TTC549 (cell line): ENCODE results near the gene FALEC.

Experiments
- FAIRE-seq: peaks from 2 replicates; lab custom pipeline; 2012; peaks lifted over from hg19 to GRCh38; lab: Jason Lieb, UNC

Gene FALEC

GRCh38 chr1:150512846-150513245, 2.7 kb upstream of the FALEC start:
- FAIRE-seq, result no peak

GRCh38 chr1:150513351-150513791, 2.2 kb upstream of the FALEC start:
- FAIRE-seq, result no peak

GRCh38 chr1:150514260-150514659, 1.3 kb upstream of the FALEC start:
- FAIRE-seq, result no peak

GRCh38 chr1:150514913-150515327, 632 bp upstream of the FALEC start:
- FAIRE-seq, result no peak

GRCh38 chr1:150516050-150516591, 569 bp downstream of the FALEC start:
- no peak for FAIRE-seq

GRCh38 chr1:150516616-150517015, 1.1 kb downstream of the FALEC start:
- FAIRE-seq, result peak; percentile 75

- FAIRE-seq, result no peak
These were observed 5.8 kb downstream of the FALEC start for GRCh38 chr1:150521196-150521968.

GRCh38 chr1:150525348-150525747, 9.8 kb downstream of the FALEC start:
- FAIRE-seq, result no peak

- no peak for FAIRE-seq
These were observed 12.6 kb downstream of the FALEC start for GRCh38 chr1:150528196-150528595.

- no peak for FAIRE-seq
These were observed 13.5 kb downstream of the FALEC start for GRCh38 chr1:150529017-150529416.

GRCh38 chr1:150530491-150531159, 15.1 kb downstream of the FALEC start:
- FAIRE-seq, result no peak

GRCh38 chr1:150532860-150533259, 17.3 kb downstream of the FALEC start:
- FAIRE-seq, result no peak

- no peak for FAIRE-seq
These were observed 18.4 kb downstream of the FALEC start for GRCh38 chr1:150534002-150534401.

- FAIRE-seq, result no peak
These were observed 20.1 kb downstream of the FALEC start for GRCh38 chr1:150535511-150536287.

GRCh38 chr1:150536836-150537731, 21.5 kb downstream of the FALEC start:
- FAIRE-seq, result no peak

GRCh38 chr1:150537732-150538684, 22.5 kb downstream of the FALEC start:
- FAIRE-seq, result no peak

GRCh38 chr1:150543500-150544143, 28.1 kb downstream of the FALEC start:
- no peak for FAIRE-seq

GRCh38 chr1:150544204-150544603, 28.7 kb downstream of the FALEC start:
- FAIRE-seq, result no peak

- no peak for FAIRE-seq
These were observed 30.0 kb downstream of the FALEC start for GRCh38 chr1:150545486-150546032.
